K562 (cell line): ENCODE results near the gene SIK3. TPM values are rescaled to one million over a fixed set of nuclear protein-coding genes. Genes with fewer than 3 reads are reported as not detected.
"Not testable (repeated sequence)": the region's sequence is repeated elsewhere in the genome, so short reads cannot be mapped to it uniquely, and the experiment has no call there.

Source experiments
- ATAC-seq: fragments of 200-7000 bp; cut with Tn5 transposase; 3 replicates; pipeline ENCODE4 v1.9.1; 2020; ENCODE audit warnings: moderate library complexity
- BruUV-seq: library from RNA; stranded (reverse); fragments of 400-500 nt; replicated peaks from 2 replicates; lab custom pipeline; 2021; lab: Mats Ljungman, UMichigan
- CTCF ChIA-PET: fragments of 300-600 bp; formaldehyde crosslinking; extraction: SDS; loops from one replicate; lab custom pipeline; 2021; ENCODE audit warnings: low intra/inter-chr PET ratio; lab: Yijun Ruan, JAX
- POLR2A ChIA-PET: fragments of 300-600, 350-650 bp; sonication (Branson Sonifier 250); formaldehyde crosslinking; extraction: SDS; loops from one replicate; lab custom pipeline; 2021; ENCODE audit warnings: antibody characterized with exemption, inconsistent platforms; lab: Yijun Ruan, JAX
- DNase-seq, 4 experiments: peaks; one replicate each; pipeline versions ENCODE4 v3.0.0 to v3.0.0-alpha.2; 2011 to 2018; ENCODE audit warnings: low spot score in 3 of 4, mixed read lengths in 3 of 4; ENCODE audit errors: extremely low read depth in 1 of 4
- FAIRE-seq: peaks from 2 replicates; lab custom pipeline; 2011; peaks lifted over from hg19 to GRCh38; lab: Jason Lieb, UNC
- H2AFZ ChIP-seq: 2 replicates; pipeline ENCODE4 v1.6.0; 2011; ENCODE audit warnings: low read depth, low read length, control low read depth, inconsistent platforms
- H3K27ac ChIP-seq: fragments of 200-600 bp; 3 replicates; pipeline ENCODE4 v1.8.0; 2011; ENCODE audit warnings: low read depth, mild to moderate bottlenecking, control low read depth, inconsistent platforms, low read length, moderate library complexity, mixed read lengths; ENCODE audit errors: extremely low read depth
- H3K27me3 ChIP-seq, 2 experiments: fragments of 300-600 bp in 1 of 2; 2 replicates in 1 of 2; 3 replicates in 1 of 2; pipeline versions ENCODE4 v1.6.0 to v1.8.0; 2011; ENCODE audit warnings: inconsistent platforms in 2 of 2, low read length in 2 of 2, mild to moderate bottlenecking in 1 of 2, mixed read lengths in 1 of 2, moderate library complexity in 1 of 2; ENCODE audit not compliant: control insufficient read depth in 2 of 2, insufficient read depth in 2 of 2
- H3K36me3 ChIP-seq: fragments of 300-600 bp; 3 replicates; pipeline ENCODE4 v1.8.0; 2011; ENCODE audit warnings: mild to moderate bottlenecking, low read length, inconsistent platforms; ENCODE audit not compliant: control insufficient read depth, insufficient read depth
- H3K4me1 ChIP-seq, 2 experiments: fragments of 200-600 bp in 1 of 2; replicated peaks in 1 of 2; 2 replicates in 1 of 2; 3 replicates in 1 of 2; pipeline versions ENCODE4 v1.5.1 to v1.8.0; 2011; ENCODE audit warnings: inconsistent platforms in 2 of 2, low read length in 2 of 2, mild to moderate bottlenecking in 1 of 2, mixed read lengths in 1 of 2, moderate library complexity in 1 of 2; ENCODE audit not compliant: control insufficient read depth in 2 of 2, insufficient read depth in 2 of 2
- H3K4me2 ChIP-seq: 2 replicates; pipeline ENCODE4 v1.6.1; 2011; ENCODE audit warnings: low read length, control low read depth, inconsistent platforms, mixed read lengths; ENCODE audit not compliant: insufficient read depth
- H3K4me3 ChIP-seq: fragments of 200-600 bp; sonication (generic), shearing (Covaris generic); 2 replicates; pipeline ENCODE4 v1.5.1; 2016; ENCODE audit warnings: control low read depth, inconsistent platforms
- H3K79me2 ChIP-seq: fragments of 200-600 bp; 3 replicates; pipeline ENCODE4 v1.8.0; 2011; ENCODE audit warnings: low read length, inconsistent platforms; ENCODE audit not compliant: control insufficient read depth, insufficient read depth
- H3K9ac ChIP-seq, 2 experiments: 2 replicates each; pipeline versions ENCODE4 v1.6.0 to v1.6.1; 2011; ENCODE audit warnings: low read depth in 2 of 2, low read length in 2 of 2, control low read depth in 1 of 2, inconsistent platforms in 1 of 2, mild to moderate bottlenecking in 1 of 2, mixed read lengths in 1 of 2; ENCODE audit not compliant: insufficient read depth in 1 of 2
- H3K9me1 ChIP-seq: one replicate; pipeline ENCODE4 v1.6.0; 2011; ENCODE audit warnings: inconsistent platforms, mild to moderate bottlenecking, low read length, moderate library complexity; ENCODE audit not compliant: control insufficient read depth, insufficient read depth
- H3K9me3 ChIP-seq: replicated peaks from 2 replicates; pipeline ENCODE4 v1.5.1; 2011; ENCODE audit warnings: low read depth, low read length, inconsistent platforms; ENCODE audit not compliant: control insufficient read depth, insufficient read depth
- H4K20me1 ChIP-seq: replicated peaks from 2 replicates; pipeline ENCODE4 v1.6.1; 2011; ENCODE audit warnings: low read length, inconsistent platforms, mixed read lengths; ENCODE audit not compliant: control insufficient read depth, insufficient read depth
- FOSL1 ChIP-seq: fragments of 200-800 bp; sonication (Bioruptor generic); conservative IDR thresholded peaks from 2 replicates; pipeline ENCODE4 v1.6.1; 2016; ENCODE audit warnings: missing genetic modification characterization, missing compliant biosample characterization
- MXD1 ChIP-seq: fragments of 250-450 bp; sonication (Bioruptor Pico); IDR thresholded peaks from 2 replicates; pipeline ENCODE4 v1.8.0; 2021; ENCODE audit warnings: borderline replicate concordance, mild to moderate bottlenecking, moderate library complexity; ENCODE audit not compliant: poor library complexity, severe bottlenecking
- PKNOX1 ChIP-seq: fragments of 450-650 bp; IDR thresholded peaks from 2 replicates; pipeline ENCODE4 v1.6.1; 2016
- TEAD2 ChIP-seq: fragments of 450-650 bp; IDR thresholded peaks from 2 replicates; pipeline ENCODE4 v1.6.1; 2016; ENCODE audit warnings: missing genetic modification characterization, control low read depth, missing compliant biosample characterization
- THAP7 ChIP-seq: fragments of 250-450 bp; sonication (Bioruptor Pico); IDR thresholded peaks from 2 replicates; pipeline ENCODE4 v1.5.0; 2021
- TSC22D4 ChIP-seq: fragments of 450-650 bp; IDR thresholded peaks from 2 replicates; pipeline ENCODE4 v1.6.1; 2016; ENCODE audit warnings: missing genetic modification characterization, missing biosample characterization, control low read depth
- ZC3H8 ChIP-seq: fragments of 450-650 bp; IDR thresholded peaks from 2 replicates; pipeline ENCODE4 v1.6.1; 2017
- ZNF121 ChIP-seq: sonication (generic); formaldehyde crosslinking; conservative IDR thresholded peaks from 2 replicates; pipeline ENCODE4 v1.8.0; 2022; ENCODE audit warnings: missing genetic modification reagents
- ZSCAN32 ChIP-seq: fragments of 450-650 bp; formaldehyde crosslinking; IDR thresholded peaks from 2 replicates; pipeline ENCODE4 v1.4.0; 2020; ENCODE audit warnings: mild to moderate bottlenecking, moderate library complexity
- WGBS: fragments of 100-300 bp; shearing (Covaris generic); methylation state at CpG from one replicate; pipeline ENCODE4 v1.1.6; 2016; ENCODE audit warnings: low coverage, mixed read lengths; ENCODE audit not compliant: insufficient coverage; ENCODE audit errors: missing lambda C conversion rate; 5-methylcytosine and 5-hydroxymethylcytosine counted together
- in situ Hi-C: fragments of 300-500 bp; cut with MboI; formaldehyde crosslinking; loops from 4 replicates; pipeline ENCODE4 v1.15.0; 2018; ENCODE audit warnings: inconsistent platforms, mixed read lengths
- intact Hi-C: fragments of 100-400 bp; cut with micrococcal nuclease; formaldehyde crosslinking; loops from 2 replicates; pipeline ENCODE4 v1.14.2; 2022
- polyA plus RNA-seq, 8 experiments: library from polyadenylated mRNA; depleted of rRNA in 4 of 8; stranded (reverse) in 5 of 8; unstranded in 3 of 8; fragments of >200 nt; fragmentation: Nextera tagmentation in 2 of 8; fragmentation: Illumina TruSeq in 1 of 8; extraction: Ambion mirVana in 2 of 8; extraction: Trizol in 1 of 8; gene quantifications; 2 replicates each; pipeline versions ENCODE4 v1.2.1 to v1.2.3, GENCODE V29; 2011 to 2014; ENCODE audit warnings: inconsistent platforms in 1 of 8, missing spikeins in 1 of 8
- total RNA-seq, 7 experiments: library from RNA; depleted of rRNA in 6 of 7; stranded (reverse); fragments of >200 nt in 6 of 7; fragmentation: Illumina TruSeq in 2 of 7; extraction: Trizol in 2 of 7; gene quantifications; 2 replicates each; pipeline versions ENCODE4 v1.2.1 to v1.2.3, GENCODE V29; 2011 to 2021; ENCODE audit warnings: low replicate concordance in 1 of 7

SIK3 gene
- total and polyA plus RNA-seq, 9 of the 15 experiments (the other 6 are each of a cell fraction or from before 2014, with no cell fraction given), result 1.6 to 21.6 (median 8.0) TPM

GRCh38 chr11:117026593-117027330 is 71.5 kb downstream of the SIK3 start (continued):
- TF ChIP-seq FOSL1 (tag) (peak; percentile 72), ZSCAN32 (CRISPR knock-in tag) (no peak), TSC22D4 (tag) (no peak), THAP7 (CRISPR knock-in tag) (no peak), TEAD2 (no peak), PKNOX1 (no peak), MXD1 (CRISPR knock-in tag) (no peak), ZC3H8 (no peak)

- H2AFZ ChIP-seq, H3K9ac ChIP-seq, POLR2A ChIA-PET, H3K9me3 ChIP-seq, ATAC-seq, H3K27me3 ChIP-seq, CTCF ChIA-PET, H3K4me2 ChIP-seq, FAIRE-seq, H3K27ac ChIP-seq, DNase-seq, BruUV-seq, H3K36me3 ChIP-seq, intact Hi-C loops, H3K9me1 ChIP-seq, H3K4me3 ChIP-seq, in situ Hi-C loops: not testable (repeated sequence)
- WGBS, result 91% methylated on average over 7 of the region's 7 CpGs
- peak; percentile 64 for TF ChIP-seq ZNF121
- H4K20me1 ChIP-seq, result peaks cover 21% of the 10 kb centered on the region
- peaks cover 0 to 29% of the 10 kb centered on the region in 2 experiments; a peak in 3 of 5 replicates for H3K4me1 ChIP-seq
- peaks cover 43% of the 10 kb centered on the region for H3K79me2 ChIP-seq
Measured at GRCh38 chr11:117023707-117024106, 74.5 kb downstream of the SIK3 start.
